IMR-90 (cell line): ENCODE results near the gene CHMP5. TPM values are rescaled to one million over a fixed set of nuclear protein-coding genes. Genes with fewer than 3 reads are reported as not detected.

Source experiments
- ATAC-seq: fragments of 200-7000 bp; cut with Tn5 transposase; 2 replicates; pipeline ENCODE4 v1.9.1; 2020; ENCODE audit warnings: low read depth, mild to moderate bottlenecking, moderate library complexity
- BruUV-seq: library from RNA; stranded (reverse); fragments of 400-500 nt; replicated peaks from 2 replicates; lab custom pipeline; 2021; lab: Mats Ljungman, UMichigan
- CTCF ChIA-PET: fragments of 300-600 bp; formaldehyde crosslinking; extraction: SDS; loops from one replicate; lab custom pipeline; 2021; ENCODE audit warnings: antibody characterized with exemption; lab: Yijun Ruan, JAX
- POLR2A ChIA-PET: fragments of 300-600 bp; sonication (Branson Sonifier 250); formaldehyde crosslinking; loops from one replicate; lab custom pipeline; 2022; ENCODE audit warnings: antibody characterized with exemption; ENCODE audit not compliant: unreplicated experiment; lab: Charles Lee
- DNase-seq: peaks from one replicate; pipeline ENCODE4 v3.0.0; 2013
- H2AFZ ChIP-seq: replicated peaks from 2 replicates; pipeline ENCODE3; 2013; ENCODE audit warnings: low read length, mild to moderate bottlenecking; ENCODE audit not compliant: poor library complexity
- H2AK5ac ChIP-seq: 2 replicates; pipeline ENCODE4 v1.6.1; 2013; ENCODE audit warnings: low read depth, low read length, inconsistent platforms
- H2AK9ac ChIP-seq: replicated peaks from 2 replicates; pipeline ENCODE3; 2013; ENCODE audit warnings: mild to moderate bottlenecking, low read depth, low read length, moderate library complexity; ENCODE audit not compliant: poor library complexity
- H2BK120ac ChIP-seq: 2 replicates; pipeline ENCODE4 v1.6.1; 2013; ENCODE audit warnings: low read depth, low read length, inconsistent platforms
- H2BK15ac ChIP-seq: 3 replicates; pipeline ENCODE4 v1.6.1; 2013; ENCODE audit warnings: low read depth, low read length, inconsistent platforms
- H2BK20ac ChIP-seq: 2 replicates; pipeline ENCODE4 v1.6.1; 2013; ENCODE audit warnings: low read depth, mild to moderate bottlenecking, inconsistent platforms, low read length, moderate library complexity
- H2BK5ac ChIP-seq: 2 replicates; pipeline ENCODE4 v1.6.1; 2013; ENCODE audit warnings: mild to moderate bottlenecking, low read depth, low read length, inconsistent platforms; ENCODE audit not compliant: poor library complexity, severe bottlenecking
- H3K14ac ChIP-seq: replicated peaks from 2 replicates; pipeline ENCODE4 v1.6.1; 2013; ENCODE audit warnings: low read depth, low read length, inconsistent platforms
- H3K18ac ChIP-seq: 2 replicates; pipeline ENCODE4 v1.6.1; 2013; ENCODE audit warnings: low read depth, low read length, control low read depth
- H3K23ac ChIP-seq: 2 replicates; pipeline ENCODE4 v1.6.1; 2013; ENCODE audit warnings: low read depth, low read length, inconsistent platforms
- H3K27ac ChIP-seq: 2 replicates; pipeline ENCODE4 v1.5.1; 2013; ENCODE audit warnings: mild to moderate bottlenecking, control low read depth, low read length; ENCODE audit not compliant: insufficient read depth
- H3K27me3 ChIP-seq: 2 replicates; pipeline ENCODE4 v1.6.1; 2013; ENCODE audit warnings: low read length; ENCODE audit not compliant: control insufficient read depth, insufficient read depth
- H3K36me3 ChIP-seq: 2 replicates; pipeline ENCODE4 v1.6.1; 2013; ENCODE audit warnings: low read length, mixed read lengths; ENCODE audit not compliant: control insufficient read depth, insufficient read depth
- H3K4ac ChIP-seq: 2 replicates; pipeline ENCODE4 v1.6.1; 2013; ENCODE audit warnings: low read depth, low read length, inconsistent platforms
- H3K4me1 ChIP-seq: 2 replicates; pipeline ENCODE4 v1.6.1; 2013; ENCODE audit warnings: low read length, mixed read lengths; ENCODE audit not compliant: control insufficient read depth, insufficient read depth
- H3K4me2 ChIP-seq: 2 replicates; pipeline ENCODE4 v1.6.1; 2013; ENCODE audit warnings: low read depth, mild to moderate bottlenecking, control low read depth, low read length, moderate library complexity
- H3K4me3 ChIP-seq: 2 replicates; pipeline ENCODE4 v1.5.1; 2013; ENCODE audit warnings: low read depth, mild to moderate bottlenecking, control low read depth, low read length, moderate library complexity; ENCODE audit not compliant: insufficient read depth
- H3K56ac ChIP-seq: 2 replicates; pipeline ENCODE4 v1.6.1; 2013; ENCODE audit warnings: low read length, inconsistent platforms; ENCODE audit not compliant: insufficient read depth; ENCODE audit errors: extremely low read depth
- H3K79me1 ChIP-seq, 2 experiments: 2 replicates each; pipeline ENCODE4 v1.6.1; 2013; ENCODE audit warnings: low read length in 2 of 2, inconsistent platforms in 1 of 2, low read depth in 1 of 2
- H3K9ac ChIP-seq: 2 replicates; pipeline ENCODE4 v1.6.1; 2013; ENCODE audit warnings: low read depth, low read length, control low read depth
- H3K9me1 ChIP-seq: 2 replicates; pipeline ENCODE4 v1.6.1; 2013; ENCODE audit warnings: low read length, inconsistent platforms; ENCODE audit not compliant: insufficient read depth
- H3K9me3 ChIP-seq: 2 replicates; pipeline ENCODE4 v1.6.1; 2013; ENCODE audit warnings: low read length; ENCODE audit not compliant: control insufficient read depth, insufficient read depth
- H4K20me1 ChIP-seq: 2 replicates; pipeline ENCODE4 v1.6.1; 2013; ENCODE audit warnings: low read length, inconsistent platforms; ENCODE audit not compliant: insufficient read depth
- H4K5ac ChIP-seq: 2 replicates; pipeline ENCODE4 v1.6.1; 2013; ENCODE audit warnings: mild to moderate bottlenecking, low read depth, low read length, control low read depth
- H4K8ac ChIP-seq, 2 experiments: 2 replicates each; pipeline ENCODE4 v1.6.1; 2013; ENCODE audit warnings: low read depth in 2 of 2, low read length in 2 of 2, control low read depth in 1 of 2, inconsistent platforms in 1 of 2
- H4K91ac ChIP-seq: 2 replicates; pipeline ENCODE4 v1.6.1; 2013; ENCODE audit warnings: low read depth, low read length, inconsistent platforms; ENCODE audit not compliant: insufficient read depth
- BHLHE40 ChIP-seq: fragments of 150-350 bp; IDR thresholded peaks from 2 replicates; pipeline ENCODE4 v1.6.1; 2016; ENCODE audit warnings: mild to moderate bottlenecking, low read depth, low read length
- CEBPB ChIP-seq: IDR thresholded peaks from 2 replicates; pipeline ENCODE4 v1.6.1; 2012; ENCODE audit warnings: low read depth, low read length, improper control_type of control experiment
- CHD1 ChIP-seq: IDR thresholded peaks from 2 replicates; pipeline ENCODE4 v1.6.1; 2012; ENCODE audit warnings: low read depth, low read length, improper control_type of control experiment
- MAFK ChIP-seq: IDR thresholded peaks from 2 replicates; pipeline ENCODE4 v1.6.1; 2012; ENCODE audit warnings: low read depth, low read length, improper control_type of control experiment
- MAZ ChIP-seq: IDR thresholded peaks from 2 replicates; pipeline ENCODE4 v1.6.1; 2012; ENCODE audit warnings: low read depth, mild to moderate bottlenecking, low read length, improper control_type of control experiment, moderate library complexity, borderline replicate concordance
- MXI1 ChIP-seq: IDR thresholded peaks from 2 replicates; pipeline ENCODE4 v1.6.1; 2012; ENCODE audit warnings: low read depth, mild to moderate bottlenecking, low read length, moderate library complexity, borderline replicate concordance
- NFE2L2 ChIP-seq: fragments of 150-350 bp; IDR thresholded peaks from 2 replicates; pipeline ENCODE4 v1.6.1; 2016; ENCODE audit warnings: low read depth, mild to moderate bottlenecking, low read length
- POLR2A ChIP-seq: IDR thresholded peaks from 2 replicates; pipeline ENCODE4 v1.6.1; 2012; ENCODE audit warnings: mild to moderate bottlenecking, low read depth, low read length
- RAD21 ChIP-seq: IDR thresholded peaks from 2 replicates; pipeline ENCODE4 v1.6.1; 2012; ENCODE audit warnings: low read length, improper control_type of control experiment
- RCOR1 ChIP-seq: IDR thresholded peaks from 2 replicates; pipeline ENCODE4 v1.6.1; 2012; ENCODE audit warnings: mild to moderate bottlenecking, low read length, improper control_type of control experiment; ENCODE audit not compliant: insufficient replicate concordance
- RFX5 ChIP-seq: IDR thresholded peaks from 2 replicates; pipeline ENCODE4 v1.8.0; 2012; ENCODE audit warnings: low read depth, mild to moderate bottlenecking, low read length, moderate library complexity
- USF2 ChIP-seq: fragments of 150-350 bp; IDR thresholded peaks from 2 replicates; pipeline ENCODE4 v1.6.1; 2017; ENCODE audit warnings: mild to moderate bottlenecking, antibody characterized with exemption, low read length, low read depth
- WGBS, 2 experiments: methylation state at CpG; one replicate each; pipeline versions ENCODE4 v1.1.5 to v1.1.7; 2013; ENCODE audit warnings: missing lambda C conversion rate in 2 of 2; ENCODE audit not compliant: insufficient read length in 1 of 2; ENCODE audit errors: extremely low coverage in 2 of 2; 5-methylcytosine and 5-hydroxymethylcytosine counted together
- dilution Hi-C: fragments of 300-500 bp; cut with HindIII; formaldehyde crosslinking; loops from one replicate; pipeline ENCODE4 v1.14.3; 2018; ENCODE audit warnings: low sequenced_read_pairs; ENCODE audit not compliant: unreplicated experiment
- in situ Hi-C: fragments of 300-500 bp; cut with MboI; formaldehyde crosslinking; loops from 3 replicates; pipeline ENCODE4 v1.14.3; 2019; ENCODE audit warnings: low sequenced_read_pairs, inconsistent platforms, mixed read lengths
- intact Hi-C: fragments of 100-400 bp; cut with micrococcal nuclease; formaldehyde crosslinking; loops from 2 replicates; pipeline ENCODE4 v1.10.0; 2022
- polyA plus RNA-seq, 3 experiments: library from polyadenylated mRNA; depleted of rRNA; stranded (reverse); fragments of >200 nt; gene quantifications; 2 replicates each; pipeline ENCODE4 v1.2.3, GENCODE V29; 2012; ENCODE audit warnings: low replicate concordance in 1 of 3
- total RNA-seq: library from RNA; depleted of rRNA; stranded (reverse); fragments of >200 nt; gene quantifications from 2 replicates; pipeline ENCODE4 v1.2.3, GENCODE V29; 2012
- TF ChIP-seq, protein P1 (sequence below): fragments of 150-350 bp; IDR thresholded peaks from 2 replicates; pipeline ENCODE4 v1.6.1; 2016; ENCODE audit warnings: low read depth, mild to moderate bottlenecking, low read length, moderate library complexity, borderline replicate concordance
- TF ChIP-seq, protein P2 (sequence below): conservative IDR thresholded peaks from 2 replicates; pipeline ENCODE4 v1.5.1; 2012; ENCODE audit warnings: mild to moderate bottlenecking, low read depth, low read length, improper control_type of control experiment

CHMP5 gene
- total and polyA plus RNA-seq, 2 of the 4 experiments (the other 2 are of a cell fraction) = 70.6 to 80.8 TPM

DNA sequence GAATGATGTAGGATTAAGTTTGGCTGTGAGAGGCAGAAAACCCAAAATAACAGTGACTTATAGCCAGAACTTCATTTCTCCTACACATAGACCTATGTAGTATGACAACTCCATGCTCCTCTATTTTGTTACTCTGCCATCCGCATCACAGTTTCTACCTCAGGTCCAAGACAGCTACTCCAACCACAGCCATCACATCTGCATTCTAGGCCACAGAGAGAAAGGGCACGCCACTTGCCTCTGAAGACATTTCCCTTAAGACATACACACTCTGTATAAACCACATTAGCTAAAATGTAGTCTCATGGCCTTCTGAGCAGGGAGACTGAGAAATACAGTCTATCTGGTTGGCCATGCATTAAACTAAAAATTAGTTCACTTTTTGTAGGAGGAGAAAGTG, 14.9 kb upstream of the CHMP5 start:
- Histone ChIP-seq H2BK120ac (no peak overlapping the region), H3K14ac (no peak overlapping the region), H3K4me3 (no peak overlapping the region), H4K5ac (peak overlapping the region; percentile 34; the same call in 1 of the 2 replicates), H3K79me1 (no peaks in the 10 kb centered on the region; a peak in 1 of 4 replicates), H2AK9ac (no peak overlapping the region), H3K56ac (no peak overlapping the region), H2BK20ac (no peak overlapping the region; the same call in 1 of the 2 replicates), H2AK5ac (no peak overlapping the region), H3K27ac (no peak overlapping the region), H3K4me1 (peaks cover 3% of the 10 kb centered on the region), H3K27me3 (no peaks in the 10 kb centered on the region), H3K36me3 (peaks cover 20% of the 10 kb centered on the region), H3K4me2 (no peak overlapping the region), H2BK15ac (no peak overlapping the region), H2AFZ (no peak overlapping the region), H3K18ac (no peak overlapping the region; the same call in 1 of the 2 replicates), H2BK5ac (peak overlapping the region; percentile 73), H3K23ac (no peak overlapping the region), H4K8ac (no peak overlapping the region; a peak in 1 of 4 replicates), H3K9me3 (no peaks in the 10 kb centered on the region), H3K9me1 (peaks cover 12% of the 10 kb centered on the region; the same call in 1 of the 2 replicates), H4K91ac (no peak overlapping the region), H3K4ac (no peak overlapping the region), H3K9ac (no peak overlapping the region), H4K20me1 (no peaks in the 10 kb centered on the region)
- WGBS, 2 experiments = no CpG with 5 or more reads among the region's 2 CpGs
- no TSS peak for BruUV-seq
- POLR2A ChIA-PET = interaction anchor here (0.7 kb wide), 1 partner anchor 23 kb away, joined by 3 read pairs; no protein-coding TSS in a partner anchor
- CTCF ChIA-PET = interaction anchor here (0.6 kb wide), 1 partner anchor 23 kb away, joined by 4 read pairs; no protein-coding TSS in a partner anchor
- in situ Hi-C loops (no loop called here), intact Hi-C loops (no loop called here), dilution Hi-C loops (no loop called here)
- ATAC-seq (peak; percentile 13), DNase-seq (no peak)
- TF ChIP-seq MXI1 = no peak
- no peak for TF ChIP-seq RFX5
- no peak for TF ChIP-seq RAD21
- TF ChIP-seq BHLHE40 = no peak
- no peak for TF ChIP-seq MAZ
- no peak for TF ChIP-seq CHD1
- TF ChIP-seq, protein P1, sequence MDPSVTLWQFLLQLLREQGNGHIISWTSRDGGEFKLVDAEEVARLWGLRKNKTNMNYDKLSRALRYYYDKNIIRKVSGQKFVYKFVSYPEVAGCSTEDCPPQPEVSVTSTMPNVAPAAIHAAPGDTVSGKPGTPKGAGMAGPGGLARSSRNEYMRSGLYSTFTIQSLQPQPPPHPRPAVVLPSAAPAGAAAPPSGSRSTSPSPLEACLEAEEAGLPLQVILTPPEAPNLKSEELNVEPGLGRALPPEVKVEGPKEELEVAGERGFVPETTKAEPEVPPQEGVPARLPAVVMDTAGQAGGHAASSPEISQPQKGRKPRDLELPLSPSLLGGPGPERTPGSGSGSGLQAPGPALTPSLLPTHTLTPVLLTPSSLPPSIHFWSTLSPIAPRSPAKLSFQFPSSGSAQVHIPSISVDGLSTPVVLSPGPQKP = no peak
- no peak for TF ChIP-seq NFE2L2
- no peak for TF ChIP-seq POLR2A
- TF ChIP-seq USF2 = no peak
- no peak for TF ChIP-seq MAFK
- TF ChIP-seq, protein P2, sequence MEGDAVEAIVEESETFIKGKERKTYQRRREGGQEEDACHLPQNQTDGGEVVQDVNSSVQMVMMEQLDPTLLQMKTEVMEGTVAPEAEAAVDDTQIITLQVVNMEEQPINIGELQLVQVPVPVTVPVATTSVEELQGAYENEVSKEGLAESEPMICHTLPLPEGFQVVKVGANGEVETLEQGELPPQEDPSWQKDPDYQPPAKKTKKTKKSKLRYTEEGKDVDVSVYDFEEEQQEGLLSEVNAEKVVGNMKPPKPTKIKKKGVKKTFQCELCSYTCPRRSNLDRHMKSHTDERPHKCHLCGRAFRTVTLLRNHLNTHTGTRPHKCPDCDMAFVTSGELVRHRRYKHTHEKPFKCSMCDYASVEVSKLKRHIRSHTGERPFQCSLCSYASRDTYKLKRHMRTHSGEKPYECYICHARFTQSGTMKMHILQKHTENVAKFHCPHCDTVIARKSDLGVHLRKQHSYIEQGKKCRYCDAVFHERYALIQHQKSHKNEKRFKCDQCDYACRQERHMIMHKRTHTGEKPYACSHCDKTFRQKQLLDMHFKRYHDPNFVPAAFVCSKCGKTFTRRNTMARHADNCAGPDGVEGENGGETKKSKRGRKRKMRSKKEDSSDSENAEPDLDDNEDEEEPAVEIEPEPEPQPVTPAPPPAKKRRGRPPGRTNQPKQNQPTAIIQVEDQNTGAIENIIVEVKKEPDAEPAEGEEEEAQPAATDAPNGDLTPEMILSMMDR = no peak
- no peak for TF ChIP-seq RCOR1
- TF ChIP-seq CEBPB = no peak
